Fibroblast of lung (primary cell): ENCODE data around the gene HOXC10. TPM values are rescaled to one million over a fixed set of nuclear protein-coding genes. Genes with fewer than 3 reads are reported as not detected.

ENCODE experiments used
- DNase-seq, 2 donors: peaks; one replicate each; pipeline versions ENCODE4 v3.0.0 to v3.0.0-alpha.2; 2010; ENCODE audit warnings: low read depth in 2 of 2
- H2AFZ ChIP-seq: 2 replicates; pipeline ENCODE4 v1.5.1; 2012; ENCODE audit warnings: low read length, control low read depth, inconsistent platforms
- H3K27ac ChIP-seq: 2 replicates; pipeline ENCODE4 v1.5.1; 2011; ENCODE audit warnings: low read length, control low read depth; ENCODE audit not compliant: insufficient read depth
- H3K27me3 ChIP-seq: 2 replicates; pipeline ENCODE4 v1.5.1; 2011; ENCODE audit warnings: mild to moderate bottlenecking, low read length; ENCODE audit not compliant: control insufficient read depth, insufficient read depth
- H3K36me3 ChIP-seq: 2 replicates; pipeline ENCODE4 v1.5.1; 2011; ENCODE audit warnings: low read length; ENCODE audit not compliant: control insufficient read depth, insufficient read depth
- H3K4me1 ChIP-seq: 2 replicates; pipeline ENCODE4 v1.5.1; 2011; ENCODE audit warnings: low read length; ENCODE audit not compliant: control insufficient read depth, insufficient read depth; ENCODE audit errors: extremely low read depth
- H3K4me2 ChIP-seq: 2 replicates; pipeline ENCODE4 v1.5.1; 2011; ENCODE audit warnings: low read length, control low read depth; ENCODE audit not compliant: insufficient read depth; ENCODE audit errors: extremely low read depth
- H3K4me3 ChIP-seq, 4 experiments: fragments of 200-600 bp in 1 of 4; sonication (generic) in 1 of 4; replicated peaks in 1 of 4; 2 replicates each; pipeline ENCODE4 v1.5.1; 2011 to 2016; ENCODE audit warnings: low read length in 4 of 4, low read depth in 3 of 4, mild to moderate bottlenecking in 3 of 4, control low read depth in 2 of 4, inconsistent platforms in 1 of 4, mixed read lengths in 1 of 4; ENCODE audit not compliant: insufficient read depth in 1 of 4; ENCODE audit errors: control extremely low read depth in 1 of 4
- H3K79me2 ChIP-seq: 2 replicates; pipeline ENCODE4 v1.5.1; 2012; ENCODE audit warnings: mild to moderate bottlenecking, low read length, inconsistent platforms; ENCODE audit not compliant: control insufficient read depth, insufficient read depth
- H3K9ac ChIP-seq: 2 replicates; pipeline ENCODE4 v1.5.1; 2011; ENCODE audit warnings: mild to moderate bottlenecking, low read length, control low read depth; ENCODE audit not compliant: insufficient read depth
- H3K9me3 ChIP-seq: 2 replicates; pipeline ENCODE4 v1.5.1; 2012; ENCODE audit warnings: low read depth, low read length; ENCODE audit not compliant: control insufficient read depth, insufficient read depth
- H4K20me1 ChIP-seq: 2 replicates; pipeline ENCODE4 v1.5.1; 2011; ENCODE audit warnings: low read length; ENCODE audit not compliant: control insufficient read depth, insufficient read depth; ENCODE audit errors: extremely low read depth
- EZH2 ChIP-seq: IDR thresholded peaks from 2 replicates; pipeline ENCODE4 v1.5.1; 2012; ENCODE audit warnings: low read length, control low read depth, mild to moderate bottlenecking; ENCODE audit errors: missing control alignments
- polyA plus RNA-seq, 2 donors: library from polyadenylated mRNA; depleted of rRNA in 1 of 2; stranded (reverse) in 1 of 2; unstranded in 1 of 2; fragments of >200 nt; gene quantifications; 2 replicates each; pipeline ENCODE4 v1.2.1, GENCODE V29; 2011 to 2012; ENCODE audit warnings: missing spikeins in 1 of 2
- total RNA-seq: library from RNA; depleted of rRNA; stranded (reverse); fragments of >200 nt; gene quantifications from 2 replicates; pipeline ENCODE4 v1.2.1, GENCODE V29; 2014
- TF ChIP-seq, protein P1 (sequence below), 2 donors: IDR thresholded peaks in 1 of 2; conservative IDR thresholded peaks in 1 of 2; 1 replicate in 1 of 2; 2 replicates in 1 of 2; pipeline ENCODE4 v1.5.1; 2011 to 2012; ENCODE audit warnings: low read length in 2 of 2, control low read depth in 1 of 2, inconsistent platforms in 1 of 2, low read depth in 1 of 2, mild to moderate bottlenecking in 1 of 2

HOXC10 gene
- total and polyA plus RNA-seq, 2 donors (not counting 1 experiment from before 2014, with no cell fraction given), result 0.06 TPM; not detected in 1

DNA sequence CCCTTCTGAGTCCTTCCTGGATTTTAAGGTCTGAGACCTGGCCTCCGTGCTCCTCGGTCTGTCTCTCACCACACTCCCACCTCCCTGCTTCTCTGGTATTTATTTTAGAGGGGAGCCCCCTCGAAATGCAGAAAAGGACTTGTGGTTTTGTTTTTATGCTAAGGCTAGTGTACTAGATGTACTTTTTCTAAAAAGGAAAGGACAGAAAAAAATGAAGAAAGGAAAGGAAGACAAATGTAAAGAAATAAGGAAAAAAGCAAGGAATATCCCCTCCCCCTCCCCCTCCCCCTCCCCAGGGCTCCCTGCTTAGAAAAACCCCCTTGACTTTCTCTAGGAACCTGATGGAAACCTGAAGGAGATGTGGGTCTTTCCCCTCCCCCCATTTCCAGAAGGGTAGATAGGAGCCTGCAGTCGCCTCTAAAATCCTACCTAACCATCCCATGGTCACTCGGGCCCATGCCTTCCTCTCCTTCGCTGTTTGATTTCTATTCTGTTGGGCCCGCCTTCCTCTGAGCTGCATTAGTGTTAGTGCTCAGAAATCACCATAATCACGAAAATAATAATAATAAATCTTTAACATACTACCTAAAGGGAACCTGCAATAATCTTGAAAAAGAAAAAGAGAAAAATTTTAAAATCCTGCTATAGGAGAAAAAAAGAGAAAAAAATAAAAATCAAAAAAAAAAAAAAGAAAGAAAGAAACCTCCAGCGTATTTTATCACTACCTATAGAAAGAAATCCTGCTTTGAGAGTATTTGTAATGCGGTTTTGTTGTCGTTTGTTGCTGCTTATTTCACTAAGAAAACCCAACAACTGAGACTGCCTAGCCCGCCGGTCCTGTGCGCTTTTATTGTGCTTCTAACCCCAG is 27.0 kb downstream of the HOXC10 start:
- TF ChIP-seq, protein P1, sequence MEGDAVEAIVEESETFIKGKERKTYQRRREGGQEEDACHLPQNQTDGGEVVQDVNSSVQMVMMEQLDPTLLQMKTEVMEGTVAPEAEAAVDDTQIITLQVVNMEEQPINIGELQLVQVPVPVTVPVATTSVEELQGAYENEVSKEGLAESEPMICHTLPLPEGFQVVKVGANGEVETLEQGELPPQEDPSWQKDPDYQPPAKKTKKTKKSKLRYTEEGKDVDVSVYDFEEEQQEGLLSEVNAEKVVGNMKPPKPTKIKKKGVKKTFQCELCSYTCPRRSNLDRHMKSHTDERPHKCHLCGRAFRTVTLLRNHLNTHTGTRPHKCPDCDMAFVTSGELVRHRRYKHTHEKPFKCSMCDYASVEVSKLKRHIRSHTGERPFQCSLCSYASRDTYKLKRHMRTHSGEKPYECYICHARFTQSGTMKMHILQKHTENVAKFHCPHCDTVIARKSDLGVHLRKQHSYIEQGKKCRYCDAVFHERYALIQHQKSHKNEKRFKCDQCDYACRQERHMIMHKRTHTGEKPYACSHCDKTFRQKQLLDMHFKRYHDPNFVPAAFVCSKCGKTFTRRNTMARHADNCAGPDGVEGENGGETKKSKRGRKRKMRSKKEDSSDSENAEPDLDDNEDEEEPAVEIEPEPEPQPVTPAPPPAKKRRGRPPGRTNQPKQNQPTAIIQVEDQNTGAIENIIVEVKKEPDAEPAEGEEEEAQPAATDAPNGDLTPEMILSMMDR (conservative IDR thresholded peaks at IDR 0.05 in 1 of 2, IDR thresholded peaks at IDR 0.05 in 1 of 2; ENCODE audit: low read depth in 1 of 2, low read length in 2 of 2), result no peak
- TF ChIP-seq EZH2, result no peak
- DNase-seq, result no peak
- Histone ChIP-seq H3K9ac (no peak overlapping the region), H4K20me1 (no peaks in the 10 kb centered on the region), H3K36me3 (no peaks in the 10 kb centered on the region), H3K4me3 (no peak overlapping the region), H3K27me3 (peaks cover 70% of the 10 kb centered on the region), H3K4me1 (no peaks in the 10 kb centered on the region), H3K4me2 (no peak overlapping the region), H3K79me2 (no peaks in the 10 kb centered on the region), H3K27ac (no peak overlapping the region), H3K9me3 (no peaks in the 10 kb centered on the region), H2AFZ (no peak overlapping the region)

DNA sequence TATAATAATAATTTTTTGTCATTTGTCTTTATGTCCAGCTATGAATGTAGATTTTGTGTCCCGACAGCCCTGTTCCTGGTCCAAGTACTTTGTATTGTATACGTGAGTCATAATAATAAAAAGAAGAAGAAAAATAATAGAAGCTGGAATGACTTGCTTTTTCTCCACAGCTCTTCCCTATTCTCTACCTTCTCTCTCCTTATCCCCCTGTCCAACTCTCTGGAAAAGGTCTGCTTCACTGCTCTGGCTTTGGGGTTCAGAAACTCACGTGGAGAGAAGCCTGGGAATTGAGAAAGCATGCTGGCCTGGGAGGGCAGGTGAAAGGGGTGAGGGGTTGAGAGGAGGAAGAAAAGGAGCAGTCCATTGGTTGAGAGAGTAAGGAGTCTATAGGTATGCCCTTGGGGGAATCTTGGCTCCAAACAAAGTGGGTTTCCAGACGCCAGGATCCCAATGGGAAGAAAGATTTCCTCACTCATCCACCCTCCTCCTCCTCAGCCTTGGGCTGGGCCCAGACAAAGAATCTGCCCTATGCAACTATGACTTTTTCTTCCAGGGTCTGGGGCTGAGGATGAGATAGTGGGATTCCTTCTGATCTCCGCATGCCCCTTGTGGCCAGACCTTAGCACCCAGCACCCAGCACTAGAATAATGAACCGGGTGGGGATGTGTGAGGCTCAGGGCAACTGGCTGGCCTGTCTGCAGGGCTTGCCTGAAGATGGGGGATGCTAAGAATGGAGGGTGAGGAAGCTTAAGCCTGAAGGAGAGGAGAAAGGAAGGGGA is 27.9 kb downstream of the HOXC10 start:
- Histone ChIP-seq H3K27ac (no peak overlapping the region), H3K27me3 (peaks cover 62% of the 10 kb centered on the region), H3K4me1 (no peaks in the 10 kb centered on the region), H3K9ac (no peak overlapping the region), H3K4me2 (no peak overlapping the region), H2AFZ (no peak overlapping the region), H3K4me3 (no peak overlapping the region), H3K36me3 (no peaks in the 10 kb centered on the region), H4K20me1 (no peaks in the 10 kb centered on the region), H3K9me3 (no peaks in the 10 kb centered on the region), H3K79me2 (no peaks in the 10 kb centered on the region)
- no peak for TF ChIP-seq EZH2
- TF ChIP-seq, protein P1 (conservative IDR thresholded peaks at IDR 0.05 in 1 of 2, IDR thresholded peaks at IDR 0.05 in 1 of 2; ENCODE audit: low read depth in 1 of 2, low read length in 2 of 2), result no peak
- no peak for DNase-seq

DNA sequence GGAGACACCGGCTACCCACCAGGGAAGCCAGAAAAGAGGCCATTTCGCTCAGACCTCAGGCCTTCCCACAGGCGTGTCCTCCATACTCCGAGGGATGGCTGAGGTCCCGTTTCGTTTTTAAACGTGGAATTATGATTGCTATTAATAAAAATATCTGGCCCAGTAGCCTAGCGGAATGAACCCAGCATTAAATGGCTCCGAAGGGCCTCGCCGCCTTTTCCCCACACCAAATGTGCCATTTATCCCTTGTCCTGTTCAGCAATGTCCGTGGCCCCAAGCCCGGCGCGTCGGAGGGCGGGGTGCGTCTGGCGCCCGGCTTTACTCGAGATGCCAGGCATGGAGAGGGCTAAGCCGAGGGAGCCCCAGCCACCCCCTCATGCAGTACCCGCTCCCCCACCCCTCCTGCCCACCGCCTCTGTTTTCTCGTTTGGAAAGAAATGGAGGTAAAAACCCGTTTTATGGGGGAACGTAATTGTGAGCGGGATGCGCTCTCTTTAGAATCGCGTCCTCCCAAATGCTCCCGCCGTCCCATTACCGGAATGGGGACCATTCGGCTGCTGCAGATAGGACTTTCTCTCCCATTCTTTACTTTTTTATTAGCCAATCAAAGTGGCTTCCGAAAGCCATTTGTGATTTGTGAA is 29.6 kb downstream of the HOXC10 start:
- peaks cover 56% of the 10 kb centered on the region for H3K27me3 ChIP-seq
- H2AFZ ChIP-seq, result no peak overlapping the region
- no peaks in the 10 kb centered on the region for H4K20me1 ChIP-seq
- no peak overlapping the region for H3K9ac ChIP-seq
- H3K27ac ChIP-seq, result no peak overlapping the region
- TF ChIP-seq EZH2, result peak; percentile 68
- TF ChIP-seq, protein P1 (conservative IDR thresholded peaks at IDR 0.05 in 1 of 2, IDR thresholded peaks at IDR 0.05 in 1 of 2; ENCODE audit: low read depth in 1 of 2, low read length in 2 of 2), result no peak
- H3K9me3 ChIP-seq, result no peaks in the 10 kb centered on the region
- no peak for DNase-seq
- H3K36me3 ChIP-seq, result no peaks in the 10 kb centered on the region
- H3K79me2 ChIP-seq, result no peaks in the 10 kb centered on the region
- no peak overlapping the region for H3K4me3 ChIP-seq
- H3K4me2 ChIP-seq, result peak overlapping the region; percentile 32
- no peaks in the 10 kb centered on the region for H3K4me1 ChIP-seq
